HG03442 (cell line): Measurements from ENCODE around the gene CCDC188.

ENCODE experiments used
- ATAC-seq: cut with Tn5 transposase; IDR thresholded peaks from one replicate; pipeline ENCODE4 v1.9.1; 2021; ENCODE audit warnings: mild to moderate bottlenecking, moderate library complexity; ENCODE audit not compliant: unreplicated experiment

CCDC188 gene

GRCh38 chr22:20185750-20186149, 34.9 kb upstream of the CCDC188 start:
- no peak for ATAC-seq

GRCh38 chr22:20184501-20185165, 33.8 kb upstream of the CCDC188 start:
- no peak for ATAC-seq

GRCh38 chr22:20183823-20184222, 33.0 kb upstream of the CCDC188 start:
- no peak for ATAC-seq

GRCh38 chr22:20183101-20183500, 32.2 kb upstream of the CCDC188 start:
- ATAC-seq = no peak

- ATAC-seq = no peak
These were observed 31.5 kb upstream of the CCDC188 start for GRCh38 chr22:20182365-20182764.

- no peak for ATAC-seq
These were observed 31.0 kb upstream of the CCDC188 start for GRCh38 chr22:20181884-20182236.

- no peak for ATAC-seq
These were observed 30.5 kb upstream of the CCDC188 start for GRCh38 chr22:20181194-20181883.

- no peak for ATAC-seq
These were observed 29.8 kb upstream of the CCDC188 start for GRCh38 chr22:20180640-20181039.

GRCh38 chr22:20180245-20180630, 29.4 kb upstream of the CCDC188 start:
- no peak for ATAC-seq

GRCh38 chr22:20179455-20180244, 28.8 kb upstream of the CCDC188 start:
- no peak for ATAC-seq

- ATAC-seq = no peak
These were observed 28.0 kb upstream of the CCDC188 start for GRCh38 chr22:20178915-20179227.

- ATAC-seq = no peak
These were observed 27.4 kb upstream of the CCDC188 start for GRCh38 chr22:20178075-20178914.

- ATAC-seq = no peak
These were observed 26.5 kb upstream of the CCDC188 start for GRCh38 chr22:20177217-20177911.

- no peak for ATAC-seq
These were observed 25.7 kb upstream of the CCDC188 start for GRCh38 chr22:20176421-20177085.

- ATAC-seq = no peak
These were observed 24.7 kb upstream of the CCDC188 start for GRCh38 chr22:20175597-20175900.

GRCh38 chr22:20174785-20175596, 24.1 kb upstream of the CCDC188 start:
- no peak for ATAC-seq

- ATAC-seq = no peak
These were observed 22.9 kb upstream of the CCDC188 start for GRCh38 chr22:20173772-20174171.

- no peak for ATAC-seq
These were observed 22.4 kb upstream of the CCDC188 start for GRCh38 chr22:20173246-20173645.

- no peak for ATAC-seq
These were observed 21.3 kb upstream of the CCDC188 start for GRCh38 chr22:20172141-20172613.
